Measurements from ENCODE around the gene GUCY1A1. TPM values are rescaled to one million over a fixed set of nuclear protein-coding genes. Genes with fewer than 3 reads are reported as not detected.

GUCY1A1 gene
- total and polyA plus RNA-seq, 10 donors, result 2.0 to 44.9 (median 23.1) TPM

- TF ChIP-seq CTCF (IDR thresholded peaks at IDR 0.05 in 8 of 11, conservative IDR thresholded peaks at IDR 0.05 in 3 of 11) (no peak), POLR2A (IDR thresholded peaks at IDR 0.05) (no peak), POLR2AphosphoS5 (IDR thresholded peaks at IDR 0.05) (no peak)
- DNase-seq, result no peak
- Histone ChIP-seq H3K27me3 (replicated peaks in 1 of 7) (no peaks in the 10 kb centered on the region), H3K36me3 (no peaks in the 10 kb centered on the region), H3K9me3 (no peaks in the 10 kb centered on the region), H3K4me3 (no peak overlapping the region), H3K4me1 (peaks cover 0 to 9% (median 2%) of the 10 kb centered on the region in 6 donors), H3K27ac (no peak overlapping the region)
- intact Hi-C loops (cut with DNase I; ENCODE audit: low total_unique reads), result no loop called here
- WGBS, 5 donors, result 77 to 90% (median 83%) methylated on average over 5 of the region's 5 CpGs
Observed at GRCh38 chr4:155707251-155707650, 40.6 kb downstream of the GUCY1A1 start.

- DNase-seq, result no peak
- 83 to 98% (median 92%) methylated on average over 1 of the region's 1 CpG for WGBS, 5 donors
- Histone ChIP-seq H3K27me3 (replicated peaks in 1 of 7) (no peaks in the 10 kb centered on the region), H3K27ac (peak overlapping the region in 1 of 8 donors; percentile 54), H3K9me3 (no peaks in the 10 kb centered on the region), H3K4me1 (peaks cover 0 to 9% (median 2%) of the 10 kb centered on the region in 6 donors), H3K4me3 (no peak overlapping the region), H3K36me3 (peaks cover 0 to 4% (median 0%) of the 10 kb centered on the region in 6 donors)
- intact Hi-C loops (cut with DNase I; ENCODE audit: low total_unique reads), result no loop called here
- no peak for TF ChIP-seq CTCF (IDR thresholded peaks at IDR 0.05 in 8 of 11, conservative IDR thresholded peaks at IDR 0.05 in 3 of 11)
- TF ChIP-seq POLR2A (IDR thresholded peaks at IDR 0.05), result no peak
- no peak for TF ChIP-seq POLR2AphosphoS5 (IDR thresholded peaks at IDR 0.05)
Observed at GRCh38 chr4:155708782-155709181, 42.1 kb downstream of the GUCY1A1 start.

- Histone ChIP-seq H3K9me3 (no peaks in the 10 kb centered on the region), H3K27ac (peak overlapping the region in 4 of 8 donors; percentile 6 to 54 (median 44)), H3K4me1 (peaks cover 0 to 9% (median 2%) of the 10 kb centered on the region in 6 donors), H3K36me3 (peaks cover 0 to 4% (median 0%) of the 10 kb centered on the region in 6 donors), H3K27me3 (replicated peaks in 1 of 7) (no peaks in the 10 kb centered on the region), H3K4me3 (no peak overlapping the region)
- TF ChIP-seq CTCF (IDR thresholded peaks at IDR 0.05 in 8 of 11, conservative IDR thresholded peaks at IDR 0.05 in 3 of 11) (no peak), POLR2AphosphoS5 (IDR thresholded peaks at IDR 0.05) (no peak), POLR2A (IDR thresholded peaks at IDR 0.05) (no peak)
- 46 to 66% (median 59%) methylated on average over 4 of the region's 4 CpGs for WGBS, 5 donors
- intact Hi-C loops (cut with DNase I; ENCODE audit: low total_unique reads), result no loop called here
- no peak for DNase-seq
Observed at GRCh38 chr4:155709918-155710317, 43.3 kb downstream of the GUCY1A1 start.

- 38 to 55% (median 45%) methylated on average over 1 of the region's 1 CpG for WGBS, 5 donors
- TF ChIP-seq CTCF (IDR thresholded peaks at IDR 0.05 in 8 of 11, conservative IDR thresholded peaks at IDR 0.05 in 3 of 11) (no peak), POLR2A (IDR thresholded peaks at IDR 0.05) (no peak), POLR2AphosphoS5 (IDR thresholded peaks at IDR 0.05) (no peak)
- Histone ChIP-seq H3K27me3 (replicated peaks in 1 of 7) (no peaks in the 10 kb centered on the region), H3K36me3 (peaks cover 0 to 4% (median 0%) of the 10 kb centered on the region in 6 donors), H3K4me1 (peaks cover 0 to 9% (median 2%) of the 10 kb centered on the region in 6 donors), H3K9me3 (no peaks in the 10 kb centered on the region), H3K4me3 (no peak overlapping the region), H3K27ac (no peak overlapping the region)
- intact Hi-C loops (cut with DNase I; ENCODE audit: low total_unique reads), result no loop called here
- no peak for DNase-seq
Observed at GRCh38 chr4:155711556-155711955, 44.9 kb downstream of the GUCY1A1 start.

All from spleen (tissue), 11 donors.